ENCODE data around the gene KHDRBS1. TPM values are rescaled to one million over a fixed set of nuclear protein-coding genes. Genes with fewer than 3 reads are reported as not detected.

KHDRBS1 gene
- total and polyA plus RNA-seq, 2 donors (not counting 1 experiment from before 2014, with no cell fraction given), result 35.7 to 101 TPM

GRCh38 chr1:32091176-32091575 lies 77.5 kb downstream of the KHDRBS1 start:
- no peak for ATAC-seq (ENCODE audit: low read depth)
- Mint-ChIP-seq H3K4me3 (no peak overlapping the region), H3K27me3 (no peaks in the 10 kb centered on the region), H3K27ac (no peak overlapping the region), H3K9me3 (ENCODE audit: insufficient read depth) (no peaks in the 10 kb centered on the region), H3K4me1 (no peaks in the 10 kb centered on the region)
- Histone ChIP-seq H4K20me1 (ENCODE audit: control insufficient read depth, insufficient read depth, low read length, poor library complexity, severe bottlenecking) (no peaks in the 10 kb centered on the region), H3K9me3 (ENCODE audit: control extremely low read depth in 1 of 3, control insufficient read depth in 2 of 3, insufficient read depth in 1 of 3, low read length in 2 of 3) (no peaks in the 10 kb centered on the region), H3K9ac (ENCODE audit: low read length) (no peak overlapping the region), H3K36me3 (replicated peaks in 1 of 2; ENCODE audit: control extremely low read depth in 1 of 2, control insufficient read depth in 1 of 2, extremely low read depth in 1 of 2, insufficient read depth in 2 of 2, low read length in 1 of 2) (peaks cover 0 to 54% of the 10 kb centered on the region in 2 experiments), H3K27ac (ENCODE audit: low read length in 2 of 2) (no peak overlapping the region), H3K79me2 (ENCODE audit: control insufficient read depth, insufficient read depth, low read length) (peaks cover 10% of the 10 kb centered on the region), H3K4me2 (replicated peaks; ENCODE audit: low read depth, low read length, poor library complexity, severe bottlenecking) (no peak overlapping the region), H3K27me3 (replicated peaks in 1 of 4; ENCODE audit: control extremely low read depth in 1 of 4, control insufficient read depth in 3 of 4, insufficient read depth in 4 of 4, low read length in 3 of 4) (no peaks in the 10 kb centered on the region), H3K4me3 (ENCODE audit: control extremely low read depth in 1 of 5, extremely low read depth in 1 of 5, insufficient read depth in 1 of 5, low read depth in 2 of 5, low read length in 4 of 5) (no peak overlapping the region), H3K4me1 (ENCODE audit: control insufficient read depth in 2 of 2, insufficient read depth in 2 of 2, low read length in 2 of 2) (no peaks in the 10 kb centered on the region), H2AFZ (ENCODE audit: insufficient read depth, low read depth, low read length, poor library complexity, severe bottlenecking) (no peak overlapping the region)
- ChIA-PET CTCF (interaction anchor here (1.4 kb wide), 1 partner anchor 17 kb away, joined by 3 read pairs; the partner anchor contains the start of gene KPNA6), POLR2A (no interaction called here)
- 99% methylated on average over 6 of the region's 8 CpGs for WGBS (ENCODE audit: insufficient coverage)
- intact Hi-C loops (cut with micrococcal nuclease), result no loop called here
- no peak for TF ChIP-seq CTCF (IDR thresholded peaks at IDR 0.05)
- no peak for TF ChIP-seq EZH2 (IDR thresholded peaks at IDR 0.05; ENCODE audit: borderline replicate concordance, insufficient read depth, low read depth, low read length, poor library complexity, severe bottlenecking)
- no peak for DNase-seq

GRCh38 chr1:32091591-32091990 lies 77.9 kb downstream of the KHDRBS1 start:
- H3K27ac Mint-ChIP-seq, result no peak overlapping the region
- H3K4me1 Mint-ChIP-seq, result no peaks in the 10 kb centered on the region
- H4K20me1 ChIP-seq (ENCODE audit: control insufficient read depth, insufficient read depth, low read length, poor library complexity, severe bottlenecking), result no peaks in the 10 kb centered on the region
- no peak overlapping the region for H3K9ac ChIP-seq (ENCODE audit: low read length)
- H3K9me3 Mint-ChIP-seq (ENCODE audit: insufficient read depth), result no peaks in the 10 kb centered on the region
- no peaks in the 10 kb centered on the region for H3K9me3 ChIP-seq (ENCODE audit: control extremely low read depth in 1 of 3, control insufficient read depth in 2 of 3, insufficient read depth in 1 of 3, low read length in 2 of 3)
- TF ChIP-seq CTCF (IDR thresholded peaks at IDR 0.05) (no peak), EZH2 (IDR thresholded peaks at IDR 0.05; ENCODE audit: borderline replicate concordance, insufficient read depth, low read depth, low read length, poor library complexity, severe bottlenecking) (no peak)
- H3K4me3 Mint-ChIP-seq, result no peak overlapping the region
- no peak overlapping the region for H3K4me3 ChIP-seq (ENCODE audit: control extremely low read depth in 1 of 5, extremely low read depth in 1 of 5, insufficient read depth in 1 of 5, low read depth in 2 of 5, low read length in 4 of 5)
- ChIA-PET CTCF (no interaction called here), POLR2A (no interaction called here)
- no peak overlapping the region for H3K27ac ChIP-seq (ENCODE audit: low read length in 2 of 2)
- 98% methylated on average over 15 of the region's 15 CpGs for WGBS (ENCODE audit: insufficient coverage)
- H2AFZ ChIP-seq (ENCODE audit: insufficient read depth, low read depth, low read length, poor library complexity, severe bottlenecking), result no peak overlapping the region
- intact Hi-C loops (cut with micrococcal nuclease), result no loop called here
- ATAC-seq (ENCODE audit: low read depth) (no peak), DNase-seq (no peak)
- no peaks in the 10 kb centered on the region for H3K4me1 ChIP-seq (ENCODE audit: control insufficient read depth in 2 of 2, insufficient read depth in 2 of 2, low read length in 2 of 2)
- no peak overlapping the region for H3K4me2 ChIP-seq (replicated peaks; ENCODE audit: low read depth, low read length, poor library complexity, severe bottlenecking)
- no peaks in the 10 kb centered on the region for H3K27me3 Mint-ChIP-seq
- H3K27me3 ChIP-seq (replicated peaks in 1 of 4; ENCODE audit: control extremely low read depth in 1 of 4, control insufficient read depth in 3 of 4, insufficient read depth in 4 of 4, low read length in 3 of 4), result no peaks in the 10 kb centered on the region
- peaks cover 9% of the 10 kb centered on the region for H3K79me2 ChIP-seq (ENCODE audit: control insufficient read depth, insufficient read depth, low read length)
- peaks cover 0 to 53% of the 10 kb centered on the region in 2 experiments for H3K36me3 ChIP-seq (replicated peaks in 1 of 2; ENCODE audit: control extremely low read depth in 1 of 2, control insufficient read depth in 1 of 2, extremely low read depth in 1 of 2, insufficient read depth in 2 of 2, low read length in 1 of 2)

Small RNA genes within 50 kb of the gene (small RNA-seq; reads per million reads assigned to genes)
- gene MIR5585 (ENCODE audit: insufficient read length, low read depth, low replicate concordance) (not detected), gene RF00017 (ENCODE audit: insufficient read length, low read depth, low replicate concordance) (not detected)

Other genes with a start within 250 kb of the KHDRBS1 start
- 1.6 and 1.9 TPM in 2 replicates for gene ADGRB2, start 249.5 kb upstream of the KHDRBS1 start, total RNA-seq
- gene ADGRB2, start 249.5 kb upstream of the KHDRBS1 start, polyA plus RNA-seq, result 1.0 and 2.7 TPM in 2 replicates
- not detected in 2 replicates for gene SPOCD1, start 197.8 kb upstream of the KHDRBS1 start, total RNA-seq
- 0.25 TPM in 1 of 2 replicates, not detected in the other for gene SPOCD1, start 197.8 kb upstream of the KHDRBS1 start, polyA plus RNA-seq
- gene PTP4A2, start 75.5 kb upstream of the KHDRBS1 start, total RNA-seq, result 184 and 193 TPM in 2 replicates
- 78.2 and 94.4 TPM in 2 replicates for gene PTP4A2, start 75.5 kb upstream of the KHDRBS1 start, polyA plus RNA-seq
- gene TMEM39B, start 59.1 kb downstream of the KHDRBS1 start, total RNA-seq, result 28.8 and 30.9 TPM in 2 replicates
- 31.0 and 32.3 TPM in 2 replicates for gene TMEM39B, start 59.1 kb downstream of the KHDRBS1 start, polyA plus RNA-seq
- 49.9 and 54.8 TPM in 2 replicates for gene KPNA6, start 94.2 kb downstream of the KHDRBS1 start, total RNA-seq
- 14.0 and 14.6 TPM in 2 replicates for gene KPNA6, start 94.2 kb downstream of the KHDRBS1 start, polyA plus RNA-seq
- 38.3 and 38.4 TPM in 2 replicates for gene TXLNA, start 165.8 kb downstream of the KHDRBS1 start, total RNA-seq
- 16.9 and 23.0 TPM in 2 replicates for gene TXLNA, start 165.8 kb downstream of the KHDRBS1 start, polyA plus RNA-seq
- 7.8 and 10.2 TPM in 2 replicates for gene CCDC28B, start 186.7 kb downstream of the KHDRBS1 start, total RNA-seq
- gene CCDC28B, start 186.7 kb downstream of the KHDRBS1 start, polyA plus RNA-seq, result 7.1 and 8.0 TPM in 2 replicates
- gene IQCC, start 191.8 kb downstream of the KHDRBS1 start, total RNA-seq, result 2.0 and 2.1 TPM in 2 replicates
- 1.6 and 2.0 TPM in 2 replicates for gene IQCC, start 191.8 kb downstream of the KHDRBS1 start, polyA plus RNA-seq
- gene DCDC2B, start 195.2 kb downstream of the KHDRBS1 start, total RNA-seq, result not detected in 2 replicates
- not detected in 2 replicates for gene DCDC2B, start 195.2 kb downstream of the KHDRBS1 start, polyA plus RNA-seq
- gene TMEM234, start 208.5 kb downstream of the KHDRBS1 start, total RNA-seq, result 50.4 and 60.8 TPM in 2 replicates
- gene TMEM234, start 208.5 kb downstream of the KHDRBS1 start, polyA plus RNA-seq, result 22.0 and 22.3 TPM in 2 replicates
- gene EIF3I, start 208.5 kb downstream of the KHDRBS1 start, total RNA-seq, result 87.0 and 91.0 TPM in 2 replicates
- 130 and 153 TPM in 2 replicates for gene EIF3I, start 208.5 kb downstream of the KHDRBS1 start, polyA plus RNA-seq
- gene FAM167B, start 233.4 kb downstream of the KHDRBS1 start, total RNA-seq, result 4.1 and 5.4 TPM in 2 replicates
- gene FAM167B, start 233.4 kb downstream of the KHDRBS1 start, polyA plus RNA-seq, result 1.1 and 1.8 TPM in 2 replicates
- 20.1 and 22.3 TPM in 2 replicates for gene LCK, start 237.4 kb downstream of the KHDRBS1 start, total RNA-seq
- gene LCK, start 237.4 kb downstream of the KHDRBS1 start, polyA plus RNA-seq, result 23.8 and 35.2 TPM in 2 replicates

All from B cell (primary cell).